Smooth muscle cell of bladder (primary cell): ENCODE results near the gene SPRR2E. TPM values are rescaled to one million over a fixed set of nuclear protein-coding genes. Genes with fewer than 3 reads are reported as not detected.

Source experiments
- total RNA-seq: library from RNA; depleted of rRNA; stranded (reverse); fragments of >200 nt; gene quantifications from 2 replicates; pipeline ENCODE4 v1.2.3, GENCODE V29; 2014

SPRR2E gene
- not detected in 2 replicates for total RNA-seq

DNA sequence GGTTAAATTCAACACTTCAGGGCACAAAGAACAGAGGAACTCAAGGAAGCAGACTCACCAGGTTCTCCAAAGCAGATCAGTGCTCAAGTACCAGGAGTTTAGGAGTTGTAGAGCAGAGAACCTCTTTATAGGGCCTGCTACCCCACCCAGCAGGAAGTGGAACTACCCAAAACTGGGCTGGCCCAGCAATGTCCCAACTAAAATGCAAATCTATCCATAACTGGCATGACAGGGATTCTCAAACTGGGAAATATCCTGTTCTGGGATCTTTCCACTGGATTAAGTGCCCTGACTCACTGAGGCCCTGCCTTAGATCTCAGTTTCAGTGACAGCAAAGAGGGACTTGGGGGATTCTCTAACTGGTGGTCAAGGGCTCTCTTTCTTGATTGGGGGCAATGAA, at the start of gene SPRR2E:
TSS of gene SPRR2E (minus strand) at position 101 of the 400 bp plus-strand sequence. CDS start 775 bp downstream, outside the sequence.

DNA sequence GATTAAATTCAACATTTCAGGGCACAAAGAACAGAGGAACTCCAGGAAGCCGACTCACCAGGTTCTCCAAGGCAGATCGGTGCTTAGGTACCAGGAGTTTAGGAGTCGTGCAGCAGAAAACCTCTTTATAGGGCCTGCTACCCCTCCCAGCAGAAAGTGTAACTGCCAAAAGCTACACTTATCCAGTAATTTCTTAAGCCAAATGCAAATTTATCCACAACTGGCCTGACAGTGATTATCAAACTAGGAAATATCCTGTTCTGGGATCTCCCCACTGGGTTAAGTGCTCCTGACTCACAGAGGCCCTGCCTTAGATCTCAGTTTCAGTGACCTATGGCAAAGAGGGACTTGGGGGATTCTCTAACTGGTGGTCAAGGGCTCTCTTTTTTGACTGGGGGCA, 19.1 kb upstream of the SPRR2E start, which contains the start of gene SPRR2F:
TSS of gene SPRR2F (minus strand) at position 101 of the 400 bp plus-strand sequence. CDS start 783 bp downstream, outside the sequence.

DNA sequence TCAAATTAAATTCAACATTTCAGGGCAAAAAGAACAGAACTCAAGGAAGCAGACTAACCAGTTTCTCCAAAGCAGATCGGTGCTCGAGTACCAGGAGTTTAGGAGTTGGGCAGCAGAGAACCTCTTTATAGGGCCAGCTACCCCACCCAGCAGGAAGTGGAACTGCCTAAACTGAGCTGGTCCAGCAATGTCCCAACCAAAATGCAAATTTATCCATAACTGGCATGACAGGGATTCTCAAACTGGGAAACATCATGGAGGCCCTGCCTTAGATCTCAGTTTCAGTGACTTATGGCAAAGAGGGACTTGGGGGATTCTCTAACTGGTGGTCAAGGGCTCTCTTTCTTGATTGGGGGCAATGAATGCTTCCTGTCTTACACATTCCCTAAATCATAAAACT, 22.8 kb downstream of the SPRR2E start, which contains the start of gene SPRR2B:
TSS of gene SPRR2B (minus strand) at position 101 of the 400 bp plus-strand sequence. CDS start 772 bp downstream, outside the sequence.

DNA sequence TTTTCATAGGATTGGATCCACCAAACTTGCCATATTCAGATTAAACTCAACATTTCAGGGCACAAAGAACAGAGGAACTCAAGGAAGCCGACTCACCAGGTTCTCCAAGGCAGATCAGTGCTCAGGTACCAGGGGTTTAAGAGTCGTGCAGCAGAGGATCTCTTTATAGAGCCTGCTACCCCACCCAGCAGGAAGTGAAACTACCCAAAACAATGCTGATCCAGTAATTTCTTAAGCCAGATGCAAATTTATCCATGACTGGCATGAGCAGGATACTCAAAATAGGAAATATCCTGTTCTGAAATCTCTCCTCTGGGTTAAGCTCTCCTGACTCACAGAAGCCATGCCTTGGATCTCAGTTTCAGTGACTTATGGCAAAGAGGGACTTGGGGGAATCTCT, 37.0 kb downstream of the SPRR2E start, which contains the start of gene SPRR2A:
TSS of gene SPRR2A (minus strand) at position 138 of the 400 bp plus-strand sequence. CDS start 777 bp downstream, outside the sequence.

Other genes with a start within 250 kb of the SPRR2E start
- not detected in 2 replicates for gene LCE7A, start 234.5 kb downstream of the SPRR2E start, total RNA-seq
- not detected in 2 replicates for gene SMCP, start 216.2 kb downstream of the SPRR2E start, total RNA-seq
- gene IVL, start 186.0 kb downstream of the SPRR2E start, total RNA-seq: not detected in 2 replicates
- not detected in 2 replicates for gene SPRR5, start 147.3 kb downstream of the SPRR2E start, total RNA-seq
- not detected in 2 replicates for gene SPRR4, start 123.9 kb downstream of the SPRR2E start, total RNA-seq
- not detected in 2 replicates for gene SPRR1A, start 110.4 kb downstream of the SPRR2E start, total RNA-seq
- not detected in 2 replicates for gene SPRR3, start 92.8 kb downstream of the SPRR2E start, total RNA-seq
- not detected in 2 replicates for gene SPRR1B, start 63.3 kb downstream of the SPRR2E start, total RNA-seq
- not detected in 2 replicates for gene SPRR2D, start 53.4 kb downstream of the SPRR2E start, total RNA-seq
- not detected in 2 replicates for gene SPRR2A, start 37.0 kb downstream of the SPRR2E start, total RNA-seq
- gene SPRR2B, start 22.9 kb downstream of the SPRR2E start, total RNA-seq: not detected in 2 replicates
- not detected in 2 replicates for gene SPRR2F, start 19.0 kb upstream of the SPRR2E start, total RNA-seq
- gene SPRR2G, start 56.4 kb upstream of the SPRR2E start, total RNA-seq: not detected in 2 replicates
- gene LELP1, start 108.9 kb upstream of the SPRR2E start, total RNA-seq: not detected in 2 replicates
- gene PRR9, start 123.1 kb upstream of the SPRR2E start, total RNA-seq: not detected in 2 replicates
- gene LORICRIN, start 165.2 kb upstream of the SPRR2E start, total RNA-seq: not detected in 2 replicates
- gene PGLYRP3, start 218.4 kb upstream of the SPRR2E start, total RNA-seq: not detected in 2 replicates